ENCODE data around the gene BICRA. TPM values are rescaled to one million over a fixed set of nuclear protein-coding genes. Genes with fewer than 3 reads are reported as not detected.
A peak's percentile ranks its signal among the peaks of the same experiment; 100 is the strongest.
"Not testable (repeated sequence)": the region's sequence is repeated elsewhere in the genome, so short reads cannot be mapped to it uniquely, and the experiment has no call there.

Gene BICRA
- 6.7 TPM for total RNA-seq

DNA sequence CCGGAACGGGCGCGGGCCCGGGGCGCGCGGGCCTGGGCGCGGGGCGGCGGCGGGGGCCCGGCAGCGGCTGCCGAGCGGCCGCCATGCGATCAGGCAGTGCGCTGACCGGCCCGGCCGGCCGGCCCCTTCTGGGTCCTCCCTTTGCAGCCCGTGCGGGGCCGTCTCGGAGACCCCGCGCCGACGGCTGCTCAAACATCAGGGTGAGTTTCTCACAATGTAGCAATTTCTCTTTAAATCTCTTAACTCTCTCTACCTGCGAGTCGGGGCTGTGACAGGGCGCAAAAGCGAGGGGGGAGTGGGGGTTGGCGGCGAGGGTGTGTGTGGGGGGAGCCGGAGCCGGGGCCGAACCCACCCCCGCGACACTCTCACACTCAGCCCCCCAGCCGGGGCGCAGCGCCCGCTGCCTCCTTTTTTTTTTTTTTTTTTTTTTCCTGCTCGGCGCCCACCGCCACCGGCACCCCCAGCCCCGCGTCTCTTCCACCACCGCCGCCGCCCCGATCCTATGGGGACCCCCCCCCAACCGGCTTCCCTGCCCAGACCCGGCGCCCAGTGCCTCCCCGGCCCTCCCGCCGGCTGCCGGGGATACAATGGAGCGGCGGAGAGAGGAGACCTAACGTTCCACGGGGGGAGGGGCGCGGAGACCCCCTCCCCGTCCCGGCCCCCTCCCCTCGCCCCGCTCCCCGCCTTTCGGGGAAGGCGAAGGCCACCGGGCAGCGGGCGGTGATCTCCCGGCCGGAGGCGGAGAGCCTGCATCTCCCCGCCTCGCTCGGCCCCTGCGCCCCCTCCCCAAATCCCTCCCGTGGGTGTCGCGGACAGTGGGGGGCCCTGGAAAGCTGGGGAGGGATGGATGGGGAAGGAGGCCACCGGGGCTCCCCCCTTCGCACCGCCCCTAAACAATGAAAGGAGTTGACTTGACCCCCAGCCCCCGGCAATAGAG, at the start of gene BICRA:
TSS of gene BICRA (plus strand) at position 166 of the 937 bp plus-strand sequence. CDS start 64,441 bp downstream, outside the sequence.
- DNase-seq (ENCODE audit: low spot score) (peak; percentile 84), ATAC-seq (peak; percentile 50)

GRCh38 chr19:47560999-47561398, 47.9 kb upstream of the BICRA start:
- ATAC-seq (no peak), DNase-seq (ENCODE audit: low spot score) (no peak)

DNA sequence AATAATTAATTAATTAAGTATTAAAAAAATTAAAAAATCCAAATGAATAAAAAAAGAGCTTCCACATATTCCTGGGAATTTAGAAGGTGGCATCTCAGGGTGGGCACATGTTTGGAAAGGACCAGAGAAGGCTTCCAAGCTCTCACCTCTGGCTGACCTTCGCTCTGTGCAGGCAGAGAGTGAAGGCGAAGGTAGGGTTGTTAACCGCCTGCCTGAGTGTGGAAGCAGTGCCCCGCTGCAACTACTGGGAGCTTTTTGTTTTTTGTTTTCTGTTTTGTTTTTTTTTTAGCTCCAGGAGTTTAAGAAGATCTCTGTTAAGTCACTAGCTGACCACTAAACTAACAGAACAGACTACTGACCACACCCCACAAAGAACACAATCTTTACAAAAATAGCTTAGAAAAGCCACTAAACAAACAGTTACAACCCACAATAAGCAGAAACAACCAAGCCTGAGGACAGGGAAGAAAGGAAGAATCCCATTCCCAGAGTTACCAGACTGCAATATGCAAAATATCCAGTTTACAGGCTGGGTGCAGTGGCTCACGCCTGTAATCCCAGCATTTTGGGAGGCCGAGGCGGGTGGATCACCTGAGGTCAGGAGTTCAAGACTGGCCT, 47.4 kb upstream of the BICRA start:
- ATAC-seq (no peak), DNase-seq (ENCODE audit: low spot score) (no peak)

DNA sequence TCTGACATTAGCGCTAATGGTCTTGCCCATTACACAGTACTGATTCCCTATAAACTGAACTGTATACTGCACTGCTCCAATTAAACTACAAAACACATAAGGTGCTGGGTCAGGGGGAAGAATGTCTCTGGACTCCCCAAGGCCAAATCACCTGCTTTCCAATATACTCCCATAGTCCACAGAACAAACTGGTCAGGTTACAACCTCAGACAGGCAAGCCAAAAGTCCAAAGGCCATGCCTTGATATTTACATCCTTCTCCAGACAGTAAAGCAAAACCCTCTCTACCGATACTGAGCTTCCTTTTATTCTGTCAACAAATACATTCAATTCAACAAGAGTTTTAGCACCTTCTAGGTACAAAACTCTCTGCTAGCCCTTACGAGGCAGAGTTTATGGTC, 44.9 kb upstream of the BICRA start:
- ATAC-seq: peak; percentile 84
- no peak for DNase-seq (ENCODE audit: low spot score)

GRCh38 chr19:47569331-47569730, 39.6 kb upstream of the BICRA start:
- DNase-seq (ENCODE audit: low spot score) (no peak), ATAC-seq (no peak)

DNA sequence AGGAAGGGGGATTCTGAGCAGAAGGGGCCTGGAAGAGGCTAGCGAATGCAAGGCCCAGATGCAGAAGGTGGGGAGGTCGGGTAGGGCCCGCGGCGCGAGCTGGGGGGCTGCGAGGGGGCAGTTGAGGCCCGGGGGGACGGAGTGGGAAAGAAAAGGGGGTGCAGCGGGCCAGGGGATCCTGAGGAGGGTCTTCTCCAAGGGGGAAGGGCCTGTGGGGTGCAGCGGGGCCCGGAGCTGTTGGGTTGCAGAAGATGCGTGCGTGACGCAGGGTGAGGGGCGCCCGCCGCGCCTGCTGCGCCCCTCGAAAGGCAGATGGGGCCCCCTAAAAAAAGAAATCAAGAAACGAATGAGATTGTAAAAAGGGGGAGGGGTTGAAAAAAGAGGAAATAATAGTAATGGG, 36.3 kb upstream of the BICRA start:
- no peak for ATAC-seq
- DNase-seq (ENCODE audit: low spot score): no peak

- peak; percentile 81 for ATAC-seq
- DNase-seq (ENCODE audit: low spot score): peak; percentile 50
Measured at GRCh38 chr19:47573071-47574026, 35.6 kb upstream of the BICRA start, which contains the start of gene ZNF541. Gene ZNF541, minus strand, starts transcription at chr19:47573148. Its CDS starts 17,292 bp downstream, at chr19:47555856.

DNA sequence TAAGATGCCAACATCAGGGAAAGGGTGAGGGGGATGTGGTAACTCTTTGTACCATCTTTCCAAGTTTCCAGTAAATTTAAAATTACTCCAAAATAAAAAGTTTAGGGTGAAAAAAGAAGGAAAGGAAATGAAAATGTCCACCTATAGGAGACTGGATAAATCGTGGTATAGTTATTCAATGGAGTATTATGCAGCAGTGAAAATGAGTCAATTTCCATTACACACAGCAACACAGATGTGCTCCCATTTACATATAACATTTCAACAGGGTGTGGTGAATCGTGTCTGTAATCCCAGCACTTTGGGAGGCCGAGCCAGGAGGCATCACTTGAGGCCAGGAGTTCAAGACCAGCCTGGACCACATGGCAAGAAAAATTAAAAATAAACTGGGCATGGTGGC, 28.5 kb upstream of the BICRA start:
- DNase-seq (ENCODE audit: low spot score): no peak

DNA sequence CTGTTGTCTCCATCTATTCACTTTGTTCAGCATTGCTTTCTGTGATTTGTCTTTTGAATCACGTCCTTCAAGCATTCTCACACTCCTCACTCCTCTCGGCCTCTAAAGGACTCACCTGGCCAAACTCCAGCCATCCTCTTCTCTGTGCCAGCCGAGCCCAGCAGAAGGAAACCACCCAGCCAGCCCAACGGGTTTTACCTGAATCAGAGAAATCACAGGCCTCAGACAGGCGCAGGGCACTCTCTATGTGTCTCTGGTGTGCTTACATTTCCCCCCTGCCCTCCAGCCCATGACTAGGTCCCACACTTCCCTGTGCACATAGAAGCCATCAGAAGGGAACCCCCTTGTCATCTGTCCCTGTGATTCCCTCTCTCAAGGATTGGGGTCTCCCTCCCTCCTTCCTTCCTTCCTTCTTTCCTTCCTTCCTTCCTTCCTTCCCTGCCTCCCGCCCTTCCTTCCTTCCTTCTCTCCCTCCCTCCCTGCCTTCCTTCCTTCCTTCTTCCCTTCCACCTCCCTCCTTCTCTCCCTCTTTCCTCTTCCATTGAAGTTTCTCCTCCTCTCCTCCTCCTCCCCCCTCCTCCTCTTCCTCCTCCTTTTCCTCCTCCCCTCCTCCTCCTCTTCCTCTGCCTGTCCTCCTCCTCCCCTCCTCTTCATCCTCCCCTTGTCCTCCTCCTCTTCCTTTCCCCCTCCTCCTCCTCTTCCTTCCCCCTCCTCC, 27.2 kb upstream of the BICRA start:
- ATAC-seq: no peak
- DNase-seq (ENCODE audit: low spot score): no peak

More for the DNA sequence above, 28.5 kb upstream of the BICRA start:
- no peak for ATAC-seq

GRCh38 chr19:47582320-47582909, 26.5 kb upstream of the BICRA start:
- ATAC-seq: no peak
- no peak for DNase-seq (ENCODE audit: low spot score)

DNA sequence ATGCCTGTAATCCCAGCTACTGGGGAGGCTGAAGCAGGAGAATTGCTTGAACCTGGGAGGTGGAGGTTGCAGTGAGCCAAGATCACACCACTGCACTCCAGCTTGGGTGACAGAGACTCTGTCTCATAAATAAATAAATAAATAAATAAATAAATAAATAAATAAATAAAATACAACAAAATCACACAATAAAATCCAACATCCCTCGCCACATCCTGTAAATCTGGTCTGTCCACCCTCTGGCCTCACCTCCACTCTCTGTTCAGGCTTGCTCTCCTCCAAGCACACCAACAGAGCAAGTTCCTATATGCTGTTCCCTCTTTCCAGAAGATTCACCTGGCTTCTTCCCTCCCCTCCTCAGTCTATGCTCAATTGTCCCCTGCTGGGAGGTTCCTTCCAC, 25.8 kb upstream of the BICRA start:
- not testable (repeated sequence) for ATAC-seq

GRCh38 chr19:47587295-47587694, 21.6 kb upstream of the BICRA start:
- no peak for ATAC-seq
- no peak for DNase-seq (ENCODE audit: low spot score)

More for the DNA sequence above, 25.8 kb upstream of the BICRA start:
- DNase-seq (ENCODE audit: low spot score): not testable (repeated sequence)

DNA sequence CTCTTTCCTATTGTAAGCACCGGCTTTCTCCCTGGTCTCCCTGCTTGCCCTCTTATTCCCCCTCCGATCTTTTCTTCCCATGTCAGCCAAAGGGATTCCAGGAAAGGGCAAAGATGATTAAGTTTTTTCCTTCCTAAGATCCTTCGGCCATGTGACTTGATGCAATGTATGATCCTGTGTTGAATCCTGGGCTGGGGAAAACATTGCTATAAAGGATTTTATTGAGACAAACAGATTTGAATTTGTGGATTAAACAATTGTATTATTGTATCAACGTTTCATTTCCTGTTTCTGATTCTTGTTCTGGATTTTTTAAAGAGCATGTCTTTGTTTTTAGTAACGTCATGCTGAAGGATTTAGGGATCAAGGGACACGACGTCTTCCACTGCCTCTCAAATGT, 19.1 kb upstream of the BICRA start:
- ATAC-seq (no peak), DNase-seq (ENCODE audit: low spot score) (no peak)

DNA sequence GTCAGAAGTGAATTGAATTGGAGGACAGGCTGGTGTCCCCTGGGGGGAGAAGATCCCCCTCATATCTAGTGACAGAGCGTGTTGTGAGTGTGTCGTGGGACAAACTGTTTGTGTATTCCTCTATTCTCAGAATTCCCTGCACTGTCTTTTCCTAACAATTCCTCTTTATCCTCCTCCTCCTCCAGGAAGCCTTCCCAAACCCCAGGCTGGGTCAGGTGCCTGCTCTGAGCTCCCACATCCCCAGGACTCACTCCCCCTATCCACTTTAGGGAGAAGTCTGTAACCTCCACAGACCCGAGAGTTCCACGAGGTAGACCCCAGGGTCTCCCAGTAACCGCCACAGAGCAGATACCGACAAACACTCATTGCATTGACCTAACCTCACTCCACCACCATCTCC, 15.1 kb upstream of the BICRA start:
- DNase-seq (ENCODE audit: low spot score) (no peak), ATAC-seq (no peak)

- DNase-seq (ENCODE audit: low spot score): no peak
Measured at GRCh38 chr19:47595944-47596343, 13.0 kb upstream of the BICRA start.

GRCh38 chr19:47598407-47599349, 10.3 kb upstream of the BICRA start:
- ATAC-seq (no peak), DNase-seq (ENCODE audit: low spot score) (no peak)

More at GRCh38 chr19:47595944-47596343, 13.0 kb upstream of the BICRA start:
- ATAC-seq: no peak

DNA sequence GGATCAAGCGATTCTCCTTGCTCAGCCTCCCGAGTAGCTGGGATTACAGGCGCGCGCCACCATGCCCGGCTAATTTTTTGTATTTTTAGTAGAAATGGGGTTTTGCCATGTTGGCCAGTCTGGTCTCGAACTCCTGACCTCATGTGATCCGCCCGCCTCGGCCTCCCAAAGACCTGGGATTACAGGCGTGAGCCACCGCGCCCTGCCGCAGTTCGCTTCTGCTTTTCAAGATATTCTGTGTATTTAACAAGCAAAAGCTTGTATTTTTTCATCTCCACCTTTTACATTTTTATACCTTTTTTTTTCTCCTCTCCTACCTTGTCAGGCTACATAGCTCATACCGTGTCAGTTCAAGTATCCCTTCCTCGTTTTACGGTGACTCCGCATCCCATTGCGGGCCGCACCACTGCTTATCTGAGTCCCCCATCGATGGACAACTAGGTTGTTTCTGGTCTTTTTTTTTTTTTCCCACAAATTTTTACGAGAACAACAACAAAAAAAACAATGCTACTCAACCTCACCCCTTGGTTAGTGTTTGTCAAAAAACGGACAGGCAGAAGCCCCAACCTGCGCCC, 9.2 kb upstream of the BICRA start:
- ATAC-seq; DNase-seq (ENCODE audit: low spot score): not testable (repeated sequence)

Data from left lobe of liver (tissue), 2 donors.